ENCODE measurements around the gene KCNK5. TPM values are rescaled to one million over a fixed set of nuclear protein-coding genes. Genes with fewer than 3 reads are reported as not detected.
A peak's percentile ranks its signal among the peaks of the same experiment; 100 is the strongest.

Gene KCNK5
- total RNA-seq, 1 donor from 2014 or later = 1.4 TPM

- no peak for DNase-seq
Measured at GRCh38 chr6:39171489-39172376, 57.5 kb downstream of the KCNK5 start.

- DNase-seq = no peak
Measured at GRCh38 chr6:39170860-39171259, 58.4 kb downstream of the KCNK5 start.

- DNase-seq = no peak
Measured at GRCh38 chr6:39170389-39170788, 58.9 kb downstream of the KCNK5 start.

GRCh38 chr6:39169448-39170344 lies 59.6 kb downstream of the KCNK5 start:
- DNase-seq = no peak

GRCh38 chr6:39167866-39168625 lies 61.2 kb downstream of the KCNK5 start:
- DNase-seq = no peak

GRCh38 chr6:39167321-39167720 lies 62.0 kb downstream of the KCNK5 start:
- no peak for DNase-seq

- no peak for DNase-seq
Measured at GRCh38 chr6:39166912-39167290, 62.4 kb downstream of the KCNK5 start.

GRCh38 chr6:39166189-39166911 lies 62.9 kb downstream of the KCNK5 start:
- DNase-seq = peak; percentile 15

GRCh38 chr6:39157511-39157910 lies 71.8 kb downstream of the KCNK5 start:
- DNase-seq = no peak

GRCh38 chr6:39156801-39157200 lies 72.5 kb downstream of the KCNK5 start:
- DNase-seq = no peak

- no peak for DNase-seq
Measured at GRCh38 chr6:39154705-39155104, 74.6 kb downstream of the KCNK5 start.

- DNase-seq = no peak
Measured at GRCh38 chr6:39153766-39154397, 75.4 kb downstream of the KCNK5 start.

GRCh38 chr6:39152262-39152661 lies 77.0 kb downstream of the KCNK5 start:
- DNase-seq = no peak

- DNase-seq = no peak
Measured at GRCh38 chr6:39151211-39151610, 78.1 kb downstream of the KCNK5 start.

- no peak for DNase-seq
Measured at GRCh38 chr6:39144481-39145173, 84.6 kb downstream of the KCNK5 start.

- DNase-seq = no peak
Measured at GRCh38 chr6:39143238-39143930, 85.9 kb downstream of the KCNK5 start.

GRCh38 chr6:39140556-39141167 lies 88.6 kb downstream of the KCNK5 start:
- no peak for DNase-seq
